Muscle layer of duodenum (tissue), 2 donors: Measurements from ENCODE around the gene SYT13.
"Not testable (repeated sequence)": the region's sequence is repeated elsewhere in the genome, so short reads cannot be mapped to it uniquely, and the experiment has no call there.

Experiments
- H3K27ac ChIP-seq: one replicate; pipeline ENCODE4 v1.7.0; 2013; ENCODE audit warnings: mild to moderate bottlenecking, low read length
- H3K27me3 ChIP-seq: one replicate; pipeline ENCODE4 v1.7.0; 2013; ENCODE audit warnings: low read depth, mild to moderate bottlenecking, control low read depth, low read length
- H3K36me3 ChIP-seq, 2 donors: one replicate each; pipeline ENCODE4 v1.7.0; 2013; ENCODE audit warnings: low read length in 2 of 2, control low read depth in 1 of 2, mild to moderate bottlenecking in 1 of 2; ENCODE audit not compliant: insufficient read depth in 2 of 2, control insufficient read depth in 1 of 2
- H3K4me1 ChIP-seq, 2 donors: one replicate each; pipeline ENCODE4 v1.7.0; 2013; ENCODE audit warnings: low read length in 2 of 2, mild to moderate bottlenecking in 2 of 2, control low read depth in 1 of 2, moderate library complexity in 1 of 2; ENCODE audit not compliant: insufficient read depth in 2 of 2, control insufficient read depth in 1 of 2
- H3K4me3 ChIP-seq, 2 donors: one replicate each; pipeline ENCODE4 v1.7.0; 2013; ENCODE audit warnings: low read length in 2 of 2, low read depth in 1 of 2, mild to moderate bottlenecking in 1 of 2
- H3K9me3 ChIP-seq, 2 donors: one replicate each; pipeline ENCODE4 v1.7.0; 2013; ENCODE audit warnings: low read length in 2 of 2, control low read depth in 1 of 2, mild to moderate bottlenecking in 1 of 2; ENCODE audit not compliant: control insufficient read depth in 1 of 2
- donor health status: healthy.

Gene SYT13

GRCh38 chr11:45258982-45259530, 27.1 kb downstream of the SYT13 start:
- H3K36me3 ChIP-seq, result no peaks in the 10 kb centered on the region
- no peaks in the 10 kb centered on the region for H3K4me1 ChIP-seq
- H3K27me3 ChIP-seq, result no peaks in the 10 kb centered on the region
- no peak overlapping the region for H3K27ac ChIP-seq
- H3K4me3 ChIP-seq, result no peak overlapping the region
- H3K9me3 ChIP-seq, result no peaks in the 10 kb centered on the region

DNA sequence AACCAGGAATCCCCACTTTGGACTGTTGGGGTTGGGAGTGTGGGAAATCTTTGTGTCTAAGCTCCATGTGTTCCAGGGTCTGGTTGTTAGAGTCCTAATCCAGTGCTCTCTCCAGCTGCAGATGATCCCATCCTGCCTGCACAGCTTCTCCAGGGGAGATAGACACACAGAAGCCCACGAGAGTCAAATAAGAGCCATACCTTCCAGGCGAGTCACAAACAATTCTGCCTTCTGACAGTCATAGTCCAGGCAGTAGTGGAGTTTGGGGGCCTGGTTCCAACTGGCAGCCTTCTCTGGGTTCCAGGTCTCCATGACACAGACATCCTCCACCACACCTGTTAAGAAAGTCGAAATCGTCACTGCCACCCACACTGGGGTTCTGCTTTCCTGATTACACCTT, 32.1 kb downstream of the SYT13 start:
- Histone ChIP-seq H3K4me3 (no peak overlapping the region), H3K4me1 (no peaks in the 10 kb centered on the region), H3K27me3 (no peaks in the 10 kb centered on the region), H3K9me3 (no peaks in the 10 kb centered on the region), H3K27ac (no peak overlapping the region), H3K36me3 (no peaks in the 10 kb centered on the region)

DNA sequence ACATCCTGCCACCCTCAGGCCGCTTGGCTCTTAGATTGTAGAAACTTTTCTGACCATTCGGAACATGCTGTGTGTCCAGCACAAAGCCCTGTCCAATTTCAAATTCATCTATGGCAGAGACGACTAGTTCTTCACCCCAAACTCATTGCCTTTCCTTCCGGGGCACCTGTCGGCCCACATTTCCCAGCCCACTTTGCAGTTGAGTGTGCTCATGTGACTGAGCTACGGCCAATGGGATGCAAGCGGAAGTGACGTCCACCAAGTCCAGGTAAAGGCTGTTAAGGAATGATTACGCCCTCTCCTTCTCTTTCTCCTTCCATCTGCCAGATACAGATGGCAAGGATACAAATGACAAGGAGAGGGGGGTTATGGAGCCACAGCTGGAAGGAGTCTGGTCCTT, 32.5 kb downstream of the SYT13 start:
- Histone ChIP-seq H3K9me3 (no peaks in the 10 kb centered on the region), H3K4me3 (no peak overlapping the region), H3K4me1 (no peaks in the 10 kb centered on the region), H3K36me3 (no peaks in the 10 kb centered on the region), H3K27ac (no peak overlapping the region), H3K27me3 (no peaks in the 10 kb centered on the region)

- Histone ChIP-seq H3K36me3 (no peaks in the 10 kb centered on the region), H3K4me3 (no peak overlapping the region), H3K27me3 (no peaks in the 10 kb centered on the region)
Observed at GRCh38 chr11:45252877-45253276, 33.3 kb downstream of the SYT13 start.

GRCh38 chr11:45252134-45252856, 33.8 kb downstream of the SYT13 start:
- no peak overlapping the region for H3K4me3 ChIP-seq
- H3K27ac ChIP-seq, result no peak overlapping the region
- no peaks in the 10 kb centered on the region for H3K27me3 ChIP-seq
- H3K4me1 ChIP-seq, result no peaks in the 10 kb centered on the region
- H3K9me3 ChIP-seq, result no peaks in the 10 kb centered on the region
- no peaks in the 10 kb centered on the region for H3K36me3 ChIP-seq

More at GRCh38 chr11:45252877-45253276, 33.3 kb downstream of the SYT13 start:
- Histone ChIP-seq H3K27ac (no peak overlapping the region), H3K9me3 (no peaks in the 10 kb centered on the region), H3K4me1 (no peaks in the 10 kb centered on the region)

GRCh38 chr11:45250035-45250718, 36.0 kb downstream of the SYT13 start:
- Histone ChIP-seq H3K27me3 (no peaks in the 10 kb centered on the region), H3K4me3 (no peak overlapping the region), H3K9me3 (no peaks in the 10 kb centered on the region), H3K36me3 (no peaks in the 10 kb centered on the region), H3K4me1 (no peaks in the 10 kb centered on the region), H3K27ac (no peak overlapping the region)

DNA sequence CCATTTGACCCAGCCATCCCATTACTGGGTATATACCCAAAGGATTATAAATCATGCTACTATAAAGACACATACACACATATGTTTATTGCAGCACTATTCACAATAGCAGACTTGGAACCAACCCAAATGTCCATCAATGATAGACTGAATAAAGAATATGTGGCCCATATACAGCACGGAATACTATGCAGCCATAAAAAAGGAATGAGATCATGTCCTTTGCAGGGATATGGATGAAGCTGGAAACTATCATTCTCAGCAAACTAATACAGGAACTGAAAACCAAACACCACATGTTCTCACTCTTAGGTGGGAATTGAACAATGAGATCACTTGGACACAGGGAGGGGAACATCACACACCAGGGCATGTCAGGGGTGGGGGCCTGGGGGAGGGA, 36.8 kb downstream of the SYT13 start:
- not testable (repeated sequence) for H3K36me3 ChIP-seq, H3K9me3 ChIP-seq, H3K27ac ChIP-seq, H3K4me3 ChIP-seq, H3K4me1 ChIP-seq, H3K27me3 ChIP-seq

DNA sequence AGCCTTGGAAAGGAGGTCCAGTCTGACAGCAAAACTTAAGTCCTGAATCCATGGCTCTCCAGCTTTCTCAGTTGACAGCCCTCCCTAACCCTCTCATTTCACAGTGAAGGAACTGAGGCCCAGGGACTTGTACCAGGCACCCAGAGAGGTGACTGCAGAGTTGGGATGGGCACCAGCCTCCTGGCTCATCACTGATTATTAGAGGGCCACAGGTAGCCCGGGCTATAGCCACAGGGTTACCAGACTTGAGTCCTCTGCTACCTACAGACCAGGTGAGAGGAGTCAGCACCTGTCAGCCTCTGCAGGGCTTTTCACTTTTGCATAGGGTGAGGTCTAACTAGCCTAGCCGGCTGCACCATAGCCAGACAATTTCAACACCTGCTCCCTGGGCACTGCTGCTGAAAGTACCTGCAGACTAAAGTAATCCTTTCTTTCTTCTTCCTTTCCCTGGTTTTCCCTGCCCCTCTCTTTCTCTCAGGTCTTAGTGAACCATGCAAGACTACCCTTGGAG, 37.6 kb downstream of the SYT13 start:
- Histone ChIP-seq H3K4me3 (no peak overlapping the region), H3K36me3 (no peaks in the 10 kb centered on the region), H3K27ac (no peak overlapping the region)

GRCh38 chr11:45247433-45247832, 38.7 kb downstream of the SYT13 start:
- Histone ChIP-seq H3K4me1 (no peaks in the 10 kb centered on the region), H3K9me3 (no peaks in the 10 kb centered on the region), H3K27ac (no peak overlapping the region), H3K36me3 (no peaks in the 10 kb centered on the region), H3K27me3 (no peaks in the 10 kb centered on the region), H3K4me3 (no peak overlapping the region)

More for the DNA sequence above, 37.6 kb downstream of the SYT13 start:
- Histone ChIP-seq H3K9me3 (no peaks in the 10 kb centered on the region), H3K27me3 (no peaks in the 10 kb centered on the region), H3K4me1 (no peaks in the 10 kb centered on the region)

DNA sequence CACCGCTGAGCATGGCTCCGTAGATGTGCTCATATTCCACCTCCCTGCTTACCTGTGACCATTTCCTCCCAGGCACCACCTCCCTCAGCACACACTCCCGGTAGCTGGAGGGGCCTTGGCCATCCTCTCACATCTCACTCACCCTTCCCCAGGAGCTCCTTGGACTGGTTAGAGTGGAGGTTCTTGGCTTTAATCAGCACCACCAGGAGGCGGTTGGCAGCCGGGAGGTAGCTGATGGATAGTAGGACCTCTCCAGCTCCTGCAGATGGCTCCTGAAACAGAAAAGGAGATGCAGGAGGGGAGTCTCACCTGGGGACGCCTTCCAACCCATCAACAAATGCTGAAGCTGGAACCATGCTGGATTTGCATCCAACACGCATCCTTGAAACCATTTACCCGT, 39.9 kb downstream of the SYT13 start:
- no peaks in the 10 kb centered on the region for H3K9me3 ChIP-seq
- H3K27me3 ChIP-seq, result no peaks in the 10 kb centered on the region
- H3K4me1 ChIP-seq, result no peaks in the 10 kb centered on the region
- no peak overlapping the region for H3K4me3 ChIP-seq
- no peak overlapping the region for H3K27ac ChIP-seq
- H3K36me3 ChIP-seq, result no peaks in the 10 kb centered on the region

- H3K36me3 ChIP-seq, result no peaks in the 10 kb centered on the region
- no peaks in the 10 kb centered on the region for H3K4me1 ChIP-seq
- H3K9me3 ChIP-seq, result no peaks in the 10 kb centered on the region
- no peaks in the 10 kb centered on the region for H3K27me3 ChIP-seq
- H3K4me3 ChIP-seq, result no peak overlapping the region
- no peak overlapping the region for H3K27ac ChIP-seq
Observed at GRCh38 chr11:45245218-45246045, 40.7 kb downstream of the SYT13 start.
